ENCODE results near the gene LMOD2. TPM values are rescaled to one million over a fixed set of nuclear protein-coding genes. Genes with fewer than 3 reads are reported as not detected.

LMOD2 gene
- total and polyA plus RNA-seq, 2 experiments from 2014 or later, result 19.7 to 19.8 TPM

GRCh38 chr7:123615344-123615743 lies 40.3 kb upstream of the LMOD2 start:
- no peaks in the 10 kb centered on the region for H3K27me3 ChIP-seq
- peak overlapping the region; percentile 70 for H3K27ac ChIP-seq
- peak; percentile 68 to 90 for DNase-seq (ENCODE audit: low read depth in 1 of 2, low spot score in 1 of 2)
- TF ChIP-seq, protein P1, sequence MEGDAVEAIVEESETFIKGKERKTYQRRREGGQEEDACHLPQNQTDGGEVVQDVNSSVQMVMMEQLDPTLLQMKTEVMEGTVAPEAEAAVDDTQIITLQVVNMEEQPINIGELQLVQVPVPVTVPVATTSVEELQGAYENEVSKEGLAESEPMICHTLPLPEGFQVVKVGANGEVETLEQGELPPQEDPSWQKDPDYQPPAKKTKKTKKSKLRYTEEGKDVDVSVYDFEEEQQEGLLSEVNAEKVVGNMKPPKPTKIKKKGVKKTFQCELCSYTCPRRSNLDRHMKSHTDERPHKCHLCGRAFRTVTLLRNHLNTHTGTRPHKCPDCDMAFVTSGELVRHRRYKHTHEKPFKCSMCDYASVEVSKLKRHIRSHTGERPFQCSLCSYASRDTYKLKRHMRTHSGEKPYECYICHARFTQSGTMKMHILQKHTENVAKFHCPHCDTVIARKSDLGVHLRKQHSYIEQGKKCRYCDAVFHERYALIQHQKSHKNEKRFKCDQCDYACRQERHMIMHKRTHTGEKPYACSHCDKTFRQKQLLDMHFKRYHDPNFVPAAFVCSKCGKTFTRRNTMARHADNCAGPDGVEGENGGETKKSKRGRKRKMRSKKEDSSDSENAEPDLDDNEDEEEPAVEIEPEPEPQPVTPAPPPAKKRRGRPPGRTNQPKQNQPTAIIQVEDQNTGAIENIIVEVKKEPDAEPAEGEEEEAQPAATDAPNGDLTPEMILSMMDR (IDR thresholded peaks at IDR 0.05; ENCODE audit: low read depth, low read length), result no peak
- no peaks in the 10 kb centered on the region for H3K9me3 ChIP-seq (ENCODE audit: low read depth)
- peaks cover 8% of the 10 kb centered on the region for H3K4me1 ChIP-seq (ENCODE audit: low read depth)
- no peaks in the 10 kb centered on the region for H3K36me3 ChIP-seq
- H3K4me3 ChIP-seq, result no peak overlapping the region

DNA sequence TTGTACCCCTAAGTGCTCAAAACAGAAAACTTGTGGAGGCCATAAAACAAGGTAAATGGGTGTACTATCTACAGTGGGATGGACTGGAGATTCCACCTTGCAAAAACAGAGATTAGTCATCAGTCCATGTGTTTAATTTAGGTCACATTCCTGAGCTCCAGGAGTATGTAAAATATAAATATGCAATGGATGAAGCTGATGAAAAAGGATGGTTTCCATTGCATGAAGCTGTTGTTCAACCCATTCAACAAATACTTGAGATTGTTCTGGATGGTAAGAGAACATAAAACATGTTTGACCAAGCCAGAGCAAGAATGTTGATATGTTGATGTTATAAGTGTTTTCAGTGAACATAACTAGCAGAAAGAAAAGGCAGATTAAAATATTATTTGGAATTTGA lies 39.4 kb upstream of the LMOD2 start:
- Histone ChIP-seq H3K4me3 (no peak overlapping the region), H3K9me3 (ENCODE audit: low read depth) (no peaks in the 10 kb centered on the region), H3K27ac (no peak overlapping the region), H3K4me1 (ENCODE audit: low read depth) (peaks cover 8% of the 10 kb centered on the region), H3K36me3 (no peaks in the 10 kb centered on the region), H3K27me3 (no peaks in the 10 kb centered on the region)
- TF ChIP-seq, protein P1 (IDR thresholded peaks at IDR 0.05; ENCODE audit: low read depth, low read length), result no peak
- no peak for DNase-seq (ENCODE audit: low read depth in 1 of 2, low spot score in 1 of 2)

DNA sequence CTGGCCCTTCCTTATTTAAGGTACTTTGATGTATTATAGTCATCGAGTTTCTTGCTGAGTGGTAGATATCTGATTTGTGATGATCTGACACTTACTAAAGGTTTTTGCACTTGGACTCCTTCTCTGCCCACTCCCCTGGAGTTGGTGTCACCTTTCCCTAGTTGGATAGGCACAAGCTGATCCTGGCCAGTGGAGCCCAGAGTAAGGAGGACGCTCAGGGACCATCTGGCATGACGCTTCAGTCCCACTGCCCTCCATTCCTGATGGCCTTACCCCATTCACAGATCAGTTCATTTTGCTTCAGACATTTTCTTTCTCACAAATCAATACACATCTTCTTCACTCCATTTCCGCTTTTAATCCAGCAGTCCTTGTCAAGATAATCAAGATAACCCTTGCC lies 34.0 kb upstream of the LMOD2 start:
- Histone ChIP-seq H3K4me1 (ENCODE audit: low read depth) (peaks cover 7% of the 10 kb centered on the region), H3K9me3 (ENCODE audit: low read depth) (no peaks in the 10 kb centered on the region), H3K36me3 (no peaks in the 10 kb centered on the region), H3K4me3 (no peak overlapping the region), H3K27ac (no peak overlapping the region), H3K27me3 (no peaks in the 10 kb centered on the region)
- no peak for DNase-seq (ENCODE audit: low read depth in 1 of 2, low spot score in 1 of 2)
- TF ChIP-seq, protein P1 (IDR thresholded peaks at IDR 0.05; ENCODE audit: low read depth, low read length), result no peak

GRCh38 chr7:123622660-123623386 lies 32.8 kb upstream of the LMOD2 start:
- TF ChIP-seq, protein P1 (IDR thresholded peaks at IDR 0.05; ENCODE audit: low read depth, low read length), result no peak

DNA sequence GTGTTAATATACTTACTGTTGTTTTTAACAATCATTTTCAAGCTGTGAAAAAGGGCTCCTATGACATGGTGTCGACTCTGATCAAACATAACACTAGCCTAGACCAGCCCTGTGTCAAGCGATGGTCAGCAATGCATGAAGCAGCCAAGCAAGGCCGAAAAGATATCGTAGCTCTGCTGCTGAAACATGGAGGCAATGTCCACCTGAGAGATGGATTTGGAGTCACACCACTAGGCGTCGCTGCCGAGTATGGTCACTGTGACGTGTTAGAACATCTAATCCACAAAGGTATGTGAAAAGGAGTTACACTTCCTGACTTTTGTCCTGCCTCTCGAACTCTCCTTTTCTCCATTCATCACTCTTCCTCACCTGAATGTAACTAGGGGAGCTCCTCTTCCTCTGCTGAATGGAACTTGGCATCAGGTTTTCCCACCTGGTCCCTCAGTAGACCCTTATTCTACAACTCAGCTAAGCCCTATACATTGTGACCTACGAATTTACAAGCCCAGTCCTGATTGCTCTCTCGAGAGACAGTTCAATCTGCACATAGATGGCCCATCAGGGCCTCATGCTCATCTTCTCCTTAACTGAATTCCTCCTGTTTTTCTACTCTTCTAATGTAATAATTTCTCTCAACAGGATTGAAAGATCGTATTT lies 31.0 kb upstream of the LMOD2 start:
- H3K27me3 ChIP-seq, result no peaks in the 10 kb centered on the region
- H3K36me3 ChIP-seq, result no peaks in the 10 kb centered on the region
- H3K4me1 ChIP-seq (ENCODE audit: low read depth), result peaks cover 7% of the 10 kb centered on the region
- no peak overlapping the region for H3K27ac ChIP-seq
- H3K4me3 ChIP-seq, result no peak overlapping the region
- TF ChIP-seq, protein P1 (IDR thresholded peaks at IDR 0.05; ENCODE audit: low read depth, low read length), result peak; percentile 49
- no peaks in the 10 kb centered on the region for H3K9me3 ChIP-seq (ENCODE audit: low read depth)
- DNase-seq (ENCODE audit: low read depth in 1 of 2, low spot score in 1 of 2), result peak in 1 of 2 donors; percentile 19

More at GRCh38 chr7:123622660-123623386, 32.8 kb upstream of the LMOD2 start:
- Histone ChIP-seq H3K27me3 (no peaks in the 10 kb centered on the region), H3K4me3 (no peak overlapping the region), H3K36me3 (no peaks in the 10 kb centered on the region), H3K9me3 (ENCODE audit: low read depth) (no peaks in the 10 kb centered on the region), H3K27ac (no peak overlapping the region), H3K4me1 (ENCODE audit: low read depth) (peaks cover 7% of the 10 kb centered on the region)
- peak in 1 of 2 donors; percentile 26 for DNase-seq (ENCODE audit: low read depth in 1 of 2, low spot score in 1 of 2)

All from cardiac muscle cell (in vitro differentiated cells and primary cell).